Measurements from ENCODE around the gene FRS3.

The FRS3 gene

GRCh38 chr6:41736186-41736733 is 43.4 kb downstream of the FRS3 start:
- Histone ChIP-seq H3K27me3 (no peaks in the 10 kb centered on the region), H3K27ac (no peak overlapping the region; a peak in 1 of 22 replicates), H3K4me2 (peak overlapping the region; percentile 78 to 100 (median 99)), H3K4me1 (peaks cover 31 to 45% (median 39%) of the 10 kb centered on the region in 10 experiments), H4K20me1 (peaks cover 0 to 24% (median 5%) of the 10 kb centered on the region in 11 experiments; a peak in 13 of 22 replicates), H3K9ac (no peak overlapping the region), H3K4me3 (peak overlapping the region in 2 of 10 experiments; percentile 86 to 98; a peak in 3 of 20 replicates), H3K36me3 (peaks cover 0 to 5% (median 0%) of the 10 kb centered on the region in 11 experiments; a peak in 1 of 22 replicates), H3K9me3 (replicated peaks in 1 of 11) (no peaks in the 10 kb centered on the region)
- TF ChIP-seq Cebpa-rat (IDR thresholded peaks at IDR 0.05), result no peak

GRCh38 chr6:41735427-41736185 is 44.1 kb downstream of the FRS3 start, which contains the start of gene TFEB:
TSS of gene TFEB (minus strand) at chr6:41735608. CDS start at chr6:41691213, 44,395 bp downstream.
- peaks cover 0 to 5% (median 0%) of the 10 kb centered on the region in 11 experiments; a peak in 1 of 22 replicates for H3K36me3 ChIP-seq
- peak within 1 kb of the TSS; percentile 79 to 100 (median 96) for H3K27ac ChIP-seq
- H3K4me1 ChIP-seq, result peaks cover 37 to 48% (median 42%) of the 10 kb centered on the region in 10 experiments
- H3K4me2 ChIP-seq, result peak within 1 kb of the TSS; percentile 78 to 100 (median 99)
- no peaks in the 10 kb centered on the region for H3K9me3 ChIP-seq (replicated peaks in 1 of 11)
- peaks cover 4 to 31% (median 10%) of the 10 kb centered on the region in 11 experiments; a peak in 14 of 22 replicates for H4K20me1 ChIP-seq
- H3K9ac ChIP-seq, result peak within 1 kb of the TSS; percentile 87 to 99 (median 95)
- no peaks in the 10 kb centered on the region for H3K27me3 ChIP-seq
- TF ChIP-seq Cebpa-rat (IDR thresholded peaks at IDR 0.05), result no peak
- peak within 1 kb of the TSS; percentile 77 to 98 (median 90) for H3K4me3 ChIP-seq

GRCh38 chr6:41734666-41735426 is 44.9 kb downstream of the FRS3 start:
- Histone ChIP-seq H3K9ac (peak overlapping the region; percentile 87 to 99 (median 95)), H3K27me3 (no peaks in the 10 kb centered on the region), H3K9me3 (replicated peaks in 1 of 11) (no peaks in the 10 kb centered on the region), H3K4me3 (peak overlapping the region; percentile 77 to 98 (median 90)), H3K27ac (peak overlapping the region; percentile 79 to 100 (median 96)), H3K36me3 (peaks cover 0 to 9% (median 0%) of the 10 kb centered on the region in 11 experiments; a peak in 4 of 22 replicates), H3K4me2 (peak overlapping the region; percentile 34 to 100 (median 99); a peak in 21 of 22 replicates), H4K20me1 (peaks cover 5 to 39% (median 14%) of the 10 kb centered on the region in 11 experiments; a peak in 15 of 22 replicates), H3K4me1 (peaks cover 44 to 56% (median 49%) of the 10 kb centered on the region in 10 experiments)
- TF ChIP-seq Cebpa-rat (IDR thresholded peaks at IDR 0.05), result no peak

GRCh38 chr6:41733707-41734665 is 45.7 kb downstream of the FRS3 start:
- Histone ChIP-seq H3K9me3 (replicated peaks in 1 of 11) (no peaks in the 10 kb centered on the region), H3K4me3 (peak overlapping the region; percentile 77 to 98 (median 90)), H3K27ac (peak overlapping the region; percentile 44 to 100 (median 96)), H3K27me3 (no peaks in the 10 kb centered on the region), H3K9ac (peak overlapping the region; percentile 81 to 99 (median 95)), H3K36me3 (peaks cover 0 to 15% (median 4%) of the 10 kb centered on the region in 11 experiments; a peak in 5 of 22 replicates), H4K20me1 (peaks cover 5 to 47% (median 16%) of the 10 kb centered on the region in 11 experiments; a peak in 15 of 22 replicates), H3K4me1 (peaks cover 53 to 64% (median 57%) of the 10 kb centered on the region in 10 experiments), H3K4me2 (peak overlapping the region; percentile 96 to 100 (median 99))
- no peak for TF ChIP-seq Cebpa-rat (IDR thresholded peaks at IDR 0.05)

- Histone ChIP-seq H3K36me3 (peaks cover 0 to 20% (median 4%) of the 10 kb centered on the region in 11 experiments; a peak in 8 of 22 replicates), H3K27me3 (no peaks in the 10 kb centered on the region), H3K9me3 (replicated peaks in 1 of 11) (no peaks in the 10 kb centered on the region), H4K20me1 (peaks cover 5 to 53% (median 16%) of the 10 kb centered on the region in 11 experiments; a peak in 15 of 22 replicates), H3K4me3 (peak overlapping the region; percentile 77 to 98 (median 90)), H3K27ac (peak overlapping the region; percentile 44 to 100 (median 96)), H3K4me2 (peak overlapping the region; percentile 96 to 100 (median 99)), H3K9ac (peak overlapping the region; percentile 81 to 99 (median 95)), H3K4me1 (peaks cover 59 to 71% (median 64%) of the 10 kb centered on the region in 10 experiments)
- TF ChIP-seq Cebpa-rat (IDR thresholded peaks at IDR 0.05), result no peak
Observed at GRCh38 chr6:41733360-41733706, 46.4 kb downstream of the FRS3 start.

GRCh38 chr6:41732591-41733359 is 46.9 kb downstream of the FRS3 start:
- Histone ChIP-seq H3K9ac (peak overlapping the region; percentile 81 to 99 (median 95)), H3K36me3 (peaks cover 0 to 26% (median 5%) of the 10 kb centered on the region in 11 experiments; a peak in 9 of 22 replicates), H3K4me3 (peak overlapping the region; percentile 77 to 98 (median 90)), H3K9me3 (replicated peaks in 1 of 11) (no peaks in the 10 kb centered on the region), H3K4me2 (peak overlapping the region; percentile 96 to 100 (median 99)), H3K4me1 (peaks cover 65 to 76% (median 69%) of the 10 kb centered on the region in 10 experiments), H3K27me3 (no peaks in the 10 kb centered on the region), H4K20me1 (peaks cover 5 to 59% (median 16%) of the 10 kb centered on the region in 11 experiments; a peak in 15 of 22 replicates), H3K27ac (peak overlapping the region; percentile 44 to 100 (median 96))
- TF ChIP-seq Cebpa-rat (IDR thresholded peaks at IDR 0.05), result peak in 2 of 11 experiments; percentile 14 to 63; a peak in 2 of 22 replicates

- peaks cover 5 to 65% (median 16%) of the 10 kb centered on the region in 11 experiments; a peak in 15 of 22 replicates for H4K20me1 ChIP-seq
- H3K9ac ChIP-seq, result peak overlapping the region; percentile 81 to 99 (median 95)
- H3K4me3 ChIP-seq, result peak overlapping the region; percentile 77 to 98 (median 90)
- TF ChIP-seq Cebpa-rat (IDR thresholded peaks at IDR 0.05), result no peak
- H3K4me1 ChIP-seq, result peaks cover 71 to 83% (median 75%) of the 10 kb centered on the region in 10 experiments
- H3K36me3 ChIP-seq, result peaks cover 0 to 30% (median 5%) of the 10 kb centered on the region in 11 experiments; a peak in 9 of 22 replicates
- peak overlapping the region; percentile 96 to 100 (median 99) for H3K4me2 ChIP-seq
- peak overlapping the region; percentile 4 to 100 (median 96); a peak in 21 of 22 replicates for H3K27ac ChIP-seq
- H3K27me3 ChIP-seq, result no peaks in the 10 kb centered on the region
- H3K9me3 ChIP-seq (replicated peaks in 1 of 11), result no peaks in the 10 kb centered on the region
Observed at GRCh38 chr6:41732149-41732548, 47.6 kb downstream of the FRS3 start.

Measured in BLaER1 treated with 17β-estradiol and CSF1 and Interleukin-3, amounts not matched to agents 10 nM and 100 nM (cell line).